Stimulated activated CD4-positive, alpha-beta T cell treated with anti-CD3 and anti-CD28 coated beads, Interleukin-1b, Interleukin-23, amount 100 ng/mL, for 1 hour (primary cell): ENCODE results near the gene HOXB7.

Experiments used
- DNase-seq, 2 donors: peaks; one replicate each; pipeline ENCODE4 v3.0.0-alpha.2; 2020; ENCODE audit warnings: low read depth in 2 of 2

Gene HOXB7

DNA sequence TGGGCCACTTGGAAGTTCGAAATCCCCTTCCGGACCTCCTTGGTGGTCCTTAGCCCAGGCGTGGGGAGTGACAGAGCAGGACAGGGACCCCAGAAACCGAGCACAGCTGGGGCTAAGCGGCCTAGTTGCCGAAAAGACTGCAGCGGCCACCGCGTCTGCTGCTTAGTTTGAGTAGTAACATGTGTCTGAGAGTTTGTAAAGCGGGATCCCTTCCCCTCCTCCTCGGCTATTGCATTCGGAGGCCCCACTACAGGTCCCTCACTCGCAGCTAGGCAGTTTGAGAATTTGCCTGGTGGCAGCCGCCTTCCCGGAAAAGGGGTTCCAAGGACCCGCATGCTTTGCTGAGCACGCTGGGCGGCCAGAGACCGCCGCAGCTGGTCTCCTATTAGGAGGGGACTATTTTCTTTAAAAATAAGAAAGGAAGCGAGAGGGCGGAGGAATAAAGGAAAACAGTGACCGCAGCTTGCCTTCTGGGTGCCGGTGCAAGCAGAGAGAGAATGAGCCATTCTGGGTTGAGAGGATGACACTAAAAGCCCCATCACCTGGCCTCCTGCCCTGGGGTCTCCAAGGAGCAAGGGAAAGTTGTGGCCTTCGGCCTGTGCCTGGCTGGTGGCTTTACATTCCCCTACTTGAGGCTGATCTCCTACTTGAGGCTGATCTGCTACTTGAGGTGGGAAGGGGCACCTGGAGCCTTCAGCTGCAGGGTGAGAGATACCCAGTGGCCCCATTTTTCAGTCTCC lies 16.1 kb downstream of the HOXB7 start:
- DNase-seq: no peak

- DNase-seq: peak; percentile 60 to 76
Observed at GRCh38 chr17:48593840-48594537, 16.8 kb downstream of the HOXB7 start.

DNA sequence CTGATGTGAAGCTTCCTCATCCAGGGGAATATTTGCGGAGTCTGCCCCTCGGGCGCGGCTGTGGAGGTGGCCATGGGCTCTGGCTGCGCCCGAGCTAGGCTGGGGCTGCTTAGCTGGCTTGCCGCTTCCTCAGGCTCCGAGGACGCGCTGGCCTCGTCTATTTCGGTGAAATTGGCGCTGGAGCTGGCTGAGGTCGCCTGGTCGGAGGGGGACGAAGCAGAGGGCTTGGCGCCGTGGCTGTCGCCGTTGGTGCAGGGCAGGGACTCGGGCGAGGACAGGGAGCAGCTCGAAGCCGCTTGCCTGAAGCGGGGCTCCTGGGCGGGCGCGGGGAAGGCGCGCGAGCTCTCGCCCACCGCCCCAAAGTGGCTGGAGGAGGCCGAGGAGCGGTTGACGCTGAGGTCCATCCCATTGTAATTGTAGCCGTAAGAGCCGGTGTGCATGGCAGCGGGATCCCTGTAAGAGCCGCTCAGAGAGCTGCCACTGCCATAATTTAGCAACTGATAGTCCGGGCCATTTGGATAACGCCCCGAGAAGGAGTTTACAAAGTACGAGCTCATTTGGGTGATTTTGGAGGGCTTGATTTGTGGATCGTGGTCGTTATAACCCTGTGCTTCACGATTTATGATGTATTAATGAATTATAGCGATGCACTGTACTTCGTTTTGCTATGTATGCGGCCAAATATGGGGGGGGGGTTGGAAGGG lies 17.5 kb downstream of the HOXB7 start, which contains the start of gene HOXB5:
TSS of gene HOXB5 (minus strand) at position 654 of the 704 bp plus-strand sequence. CDS start at position 557, 97 bp downstream.
- DNase-seq: no peak

DNA sequence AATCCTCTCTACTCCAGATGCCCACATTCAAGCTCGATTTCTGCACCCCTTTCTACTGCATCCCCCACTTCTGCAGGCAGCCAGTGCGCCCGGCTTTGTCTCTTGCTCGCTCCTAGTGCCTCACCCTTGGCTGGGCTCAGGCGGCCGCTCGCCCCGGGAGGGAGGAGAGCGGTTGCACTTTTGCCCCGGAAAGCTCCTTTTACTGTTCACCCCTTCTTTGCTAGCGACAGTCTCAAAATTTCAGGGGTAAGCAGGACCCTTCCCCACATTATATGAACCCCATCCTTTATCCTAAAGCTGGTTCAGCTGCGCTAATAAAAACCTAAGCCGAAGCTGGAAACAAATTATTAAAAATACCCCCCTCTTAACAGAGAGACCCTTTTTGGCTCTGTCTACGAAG lies 18.2 kb downstream of the HOXB7 start:
- no peak for DNase-seq

DNA sequence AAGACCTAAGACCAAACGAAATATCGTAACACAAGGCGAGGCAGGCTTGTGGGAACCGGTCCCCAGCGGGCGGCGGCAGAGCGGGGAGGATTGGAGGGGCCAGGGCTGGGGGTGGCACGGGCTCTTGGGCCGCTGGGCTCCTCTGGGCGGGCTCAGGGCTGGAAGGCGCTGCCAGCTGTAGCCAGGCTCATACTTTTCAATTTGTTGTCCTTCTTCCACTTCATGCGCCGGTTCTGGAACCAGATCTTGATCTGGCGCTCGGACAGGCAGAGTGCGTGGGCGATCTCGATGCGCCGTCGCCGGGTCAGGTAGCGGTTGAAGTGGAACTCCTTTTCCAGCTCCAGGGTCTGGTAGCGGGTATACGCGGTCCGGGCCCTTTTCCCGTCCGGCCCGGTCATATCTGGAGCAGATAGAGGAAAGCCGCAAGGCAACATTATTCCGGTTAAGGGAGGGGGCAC lies 18.7 kb downstream of the HOXB7 start:
- no peak for DNase-seq

GRCh38 chr17:48591255-48592056 lies 19.4 kb downstream of the HOXB7 start:
- DNase-seq: no peak

- DNase-seq: no peak
Observed at GRCh38 chr17:48590607-48591161, 20.1 kb downstream of the HOXB7 start.

DNA sequence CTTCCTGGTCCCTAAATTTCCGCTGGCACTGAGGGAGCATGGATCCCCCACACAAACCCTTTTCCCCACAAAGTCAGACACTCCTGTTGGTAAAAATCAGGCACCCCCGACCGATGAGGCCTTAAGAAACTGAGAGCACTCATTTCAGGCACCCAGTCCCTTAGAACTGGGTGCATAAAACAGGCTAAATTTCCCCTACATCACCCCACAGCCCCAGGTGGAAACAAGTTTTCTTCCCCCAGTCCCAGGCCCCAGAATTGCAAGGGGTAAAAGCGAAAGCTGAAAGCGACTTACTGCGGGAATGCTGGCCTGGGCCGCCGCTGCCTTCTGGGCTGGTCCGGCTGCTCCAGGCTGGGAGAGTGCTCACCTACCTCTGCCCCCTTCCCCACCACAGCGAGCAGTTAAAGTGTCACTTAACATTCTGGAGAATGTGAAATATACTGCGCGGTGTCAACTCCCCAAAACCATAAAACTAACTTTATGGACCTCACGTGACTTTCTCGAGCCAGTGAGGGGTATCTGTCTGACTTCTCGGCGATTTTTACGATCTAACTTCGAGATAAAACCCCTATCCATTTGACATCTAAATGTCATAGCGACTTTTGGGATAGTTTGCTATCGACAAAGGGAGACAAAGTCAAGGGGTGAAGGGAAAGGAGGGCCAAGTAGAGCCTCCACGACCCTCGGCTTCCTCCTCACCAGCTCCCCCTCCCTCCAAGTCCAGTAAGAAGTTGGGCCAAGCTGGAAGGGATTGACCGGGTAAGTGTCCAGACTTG lies 20.8 kb downstream of the HOXB7 start, which contains the start of gene HOXB3:
TSS of gene HOXB3 (minus strand) at position 411 of the 776 bp plus-strand sequence. CDS start 37,767 bp downstream, outside the sequence.
- DNase-seq: no peak

DNA sequence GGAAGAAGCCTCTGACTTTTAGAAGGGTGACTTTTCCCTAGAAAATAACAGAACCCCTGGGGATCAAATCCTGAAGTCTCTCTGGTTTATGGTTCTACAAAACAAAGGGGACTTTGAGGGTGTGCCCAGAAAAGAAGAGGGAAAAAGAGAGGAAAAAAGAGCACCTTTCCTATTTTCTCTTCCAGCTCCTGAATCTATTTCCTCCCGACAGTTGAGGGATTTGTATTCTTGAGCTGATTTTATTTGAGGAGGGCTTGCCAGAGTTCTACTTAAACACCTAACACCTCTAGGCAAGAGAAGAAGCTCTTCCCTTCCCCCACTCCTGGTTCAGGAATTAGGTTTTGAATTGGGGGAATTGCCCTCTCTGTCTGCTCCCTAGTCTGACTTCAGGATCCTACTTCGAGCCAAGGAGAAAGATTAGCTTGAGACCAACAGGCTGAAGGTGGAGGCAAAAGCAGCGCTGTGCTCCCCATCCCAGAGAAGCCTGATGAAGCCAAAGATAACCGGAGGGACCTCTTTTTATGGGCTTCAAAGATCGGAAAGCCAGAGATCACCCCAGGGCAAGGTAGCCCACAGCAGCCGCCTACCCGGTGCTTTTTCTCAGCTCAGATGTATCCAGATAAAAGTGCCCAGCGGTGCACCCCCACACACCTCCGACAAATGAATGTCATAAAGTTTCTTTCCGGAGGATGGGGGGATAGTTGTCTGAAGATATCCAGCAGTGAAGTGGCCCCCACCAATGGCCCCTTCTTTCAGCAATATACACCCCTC lies 21.6 kb downstream of the HOXB7 start:
- no peak for DNase-seq

- DNase-seq: no peak
Observed at GRCh38 chr17:48588528-48588927, 22.3 kb downstream of the HOXB7 start.

- DNase-seq: no peak
Observed at GRCh38 chr17:48588074-48588415, 22.8 kb downstream of the HOXB7 start.

GRCh38 chr17:48587276-48588073 lies 23.3 kb downstream of the HOXB7 start:
- no peak for DNase-seq

DNA sequence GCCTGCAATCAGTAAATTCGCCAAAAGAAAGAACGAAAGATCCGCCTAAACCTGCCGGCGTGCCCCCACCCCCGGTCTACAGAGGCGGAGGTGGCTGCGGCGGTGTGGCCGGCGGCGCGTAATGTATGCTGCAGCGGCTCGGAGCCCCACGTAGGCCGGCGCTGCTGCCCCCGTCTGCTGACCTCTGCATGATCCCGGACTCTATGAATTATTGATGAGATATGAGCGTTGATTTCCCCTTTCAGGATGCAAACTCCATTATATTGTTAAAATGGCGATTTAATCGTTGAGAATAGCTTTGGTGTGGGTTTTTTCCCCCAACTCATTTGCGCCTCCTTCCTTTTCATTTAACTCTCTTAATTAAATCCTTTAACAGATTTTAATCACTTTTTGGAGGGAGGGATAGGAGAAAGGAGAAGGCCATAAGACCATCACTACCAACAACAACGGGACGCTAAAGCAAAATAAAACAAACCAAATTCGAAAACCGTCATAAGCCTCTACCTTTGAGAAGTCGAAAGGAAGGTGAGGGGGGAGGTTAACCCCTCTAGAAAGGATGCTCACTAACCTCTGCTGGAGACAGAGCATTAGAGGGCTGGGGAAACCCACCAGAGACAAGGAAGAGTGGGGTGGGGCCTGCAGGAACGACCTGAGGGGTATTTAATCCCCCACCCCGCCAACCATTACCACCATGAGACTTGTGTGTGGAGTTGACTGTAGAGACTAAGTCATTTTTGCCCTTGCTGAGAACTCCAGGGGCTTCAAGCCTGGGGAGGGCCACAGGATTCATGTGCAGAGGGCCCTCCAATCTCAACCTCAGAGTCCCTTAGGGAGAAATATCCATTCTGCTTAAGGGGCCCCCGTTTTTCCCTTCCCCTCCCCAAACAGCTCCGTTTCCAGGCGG lies 24.2 kb downstream of the HOXB7 start:
- DNase-seq: no peak

GRCh38 chr17:48584223-48584741 lies 26.5 kb downstream of the HOXB7 start:
- no peak for DNase-seq

DNA sequence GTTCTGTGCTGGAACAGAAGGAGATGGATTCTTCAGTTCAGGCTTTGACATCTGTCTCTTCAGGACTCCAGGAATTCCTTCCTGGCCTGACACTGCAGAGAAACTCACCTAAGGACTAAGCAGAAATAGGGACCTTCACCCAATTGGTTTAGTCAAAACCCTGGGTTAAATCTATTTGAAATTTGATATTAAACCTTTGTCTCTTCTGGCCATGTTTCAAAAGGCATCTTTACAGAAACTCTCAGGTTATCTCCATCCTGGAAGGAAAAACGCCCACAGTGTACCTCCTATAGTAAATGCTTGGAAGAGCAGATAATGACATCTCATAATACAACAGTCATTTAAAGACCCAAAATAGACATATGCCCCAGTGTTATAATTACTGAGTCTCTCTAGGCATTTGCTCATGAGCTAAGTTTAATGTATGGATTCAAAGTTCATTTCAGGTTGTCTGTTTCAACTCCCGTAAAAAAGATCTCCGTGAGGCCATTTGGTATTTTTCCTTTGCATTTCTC lies 27.1 kb downstream of the HOXB7 start:
- no peak for DNase-seq

DNA sequence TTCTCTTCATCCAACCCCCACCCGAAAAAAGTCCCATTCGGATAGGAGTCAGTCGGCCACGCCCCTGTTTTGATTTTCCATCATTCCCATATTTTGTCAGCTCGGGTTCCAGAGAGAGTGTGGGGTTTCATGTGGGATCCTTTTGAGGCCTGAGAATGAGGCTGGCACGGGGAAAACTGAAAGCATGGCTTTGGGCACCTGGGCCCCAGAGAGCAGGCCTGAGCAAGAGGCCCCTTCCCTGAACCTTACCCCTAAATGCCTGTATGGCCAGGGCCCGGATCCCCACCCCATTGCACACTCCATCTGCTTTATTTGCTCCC lies 28.1 kb downstream of the HOXB7 start:
- DNase-seq: no peak

GRCh38 chr17:48579760-48580554 lies 30.9 kb downstream of the HOXB7 start:
- no peak for DNase-seq
